ENCODE data around the gene TMEM238L. TPM values are rescaled to one million over a fixed set of nuclear protein-coding genes. Genes with fewer than 3 reads are reported as not detected.

Gene TMEM238L
- total and polyA plus RNA-seq, 2 of the 4 experiments (the other 2 are of a cell fraction), result not detected

DNA sequence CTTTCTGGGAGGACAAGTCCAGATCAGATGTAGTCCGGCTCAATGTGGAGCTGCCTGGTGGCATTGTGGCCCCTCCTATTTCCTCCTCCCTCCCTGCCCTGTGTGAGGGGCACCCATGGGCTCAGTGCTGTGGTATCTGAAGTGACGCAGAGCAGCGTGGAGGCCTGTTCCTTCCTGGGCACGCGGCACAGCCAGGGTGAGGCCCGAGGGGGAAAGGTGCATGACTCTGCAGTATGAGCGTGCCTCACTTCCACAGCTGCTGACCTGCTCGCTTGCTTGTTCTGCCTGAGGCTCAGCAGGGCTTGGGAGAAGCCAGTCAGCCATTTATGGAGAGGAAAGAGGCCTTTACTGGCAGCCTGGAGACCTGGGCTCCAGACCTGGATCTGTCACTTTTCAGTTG lies 11.7 kb downstream of the TMEM238L start:
- Histone ChIP-seq H3K18ac (ENCODE audit: low read depth, low read length) (no peak overlapping the region), H3K4me2 (ENCODE audit: low read depth, low read length) (no peak overlapping the region), H3K9me1 (ENCODE audit: insufficient read depth, low read length) (no peaks in the 10 kb centered on the region), H4K91ac (ENCODE audit: insufficient read depth, low read depth, low read length) (no peak overlapping the region), H2AK9ac (replicated peaks; ENCODE audit: low read depth, low read length, poor library complexity) (no peak overlapping the region), H3K23ac (ENCODE audit: low read depth, low read length) (no peak overlapping the region), H3K56ac (ENCODE audit: extremely low read depth, insufficient read depth, low read length) (no peak overlapping the region), H2BK120ac (ENCODE audit: low read depth, low read length) (no peak overlapping the region), H3K9ac (ENCODE audit: low read depth, low read length) (no peak overlapping the region), H3K4me3 (ENCODE audit: insufficient read depth, low read depth, low read length) (no peak overlapping the region), H4K8ac (ENCODE audit: low read depth in 2 of 2, low read length in 2 of 2) (no peak overlapping the region), H2BK15ac (ENCODE audit: low read depth, low read length) (no peak overlapping the region), H4K20me1 (ENCODE audit: insufficient read depth, low read length) (no peaks in the 10 kb centered on the region), H2AK5ac (ENCODE audit: low read depth, low read length) (no peak overlapping the region), H3K4me1 (ENCODE audit: control insufficient read depth, insufficient read depth, low read length) (no peaks in the 10 kb centered on the region), H2BK5ac (ENCODE audit: low read depth, low read length, poor library complexity, severe bottlenecking) (no peak overlapping the region), H3K9me3 (ENCODE audit: control insufficient read depth, insufficient read depth, low read length) (no peaks in the 10 kb centered on the region), H2AFZ (replicated peaks; ENCODE audit: low read length, poor library complexity) (no peak overlapping the region), H3K4ac (ENCODE audit: low read depth, low read length) (no peak overlapping the region), H2BK20ac (ENCODE audit: low read depth, low read length) (no peak overlapping the region), H3K79me1 (ENCODE audit: low read depth in 1 of 2, low read length in 2 of 2) (no peaks in the 10 kb centered on the region), H3K14ac (replicated peaks; ENCODE audit: low read depth, low read length) (no peak overlapping the region), H4K5ac (ENCODE audit: low read depth, low read length) (no peak overlapping the region), H3K36me3 (ENCODE audit: control insufficient read depth, insufficient read depth, low read length) (no peaks in the 10 kb centered on the region), H3K27me3 (ENCODE audit: control insufficient read depth, insufficient read depth, low read length) (no peaks in the 10 kb centered on the region), H3K27ac (ENCODE audit: insufficient read depth, low read length) (no peak overlapping the region)
- dilution Hi-C loops (cut with HindIII; ENCODE audit: low sequenced_read_pairs, unreplicated experiment) (no loop called here), intact Hi-C loops (cut with micrococcal nuclease) (no loop called here), in situ Hi-C loops (cut with MboI; ENCODE audit: low sequenced_read_pairs) (no loop called here)
- ATAC-seq (ENCODE audit: low read depth) (no peak), DNase-seq (no peak)
- no peak for TF ChIP-seq NFE2L2 (IDR thresholded peaks at IDR 0.05; ENCODE audit: low read depth, low read length)
- TF ChIP-seq, protein P1, sequence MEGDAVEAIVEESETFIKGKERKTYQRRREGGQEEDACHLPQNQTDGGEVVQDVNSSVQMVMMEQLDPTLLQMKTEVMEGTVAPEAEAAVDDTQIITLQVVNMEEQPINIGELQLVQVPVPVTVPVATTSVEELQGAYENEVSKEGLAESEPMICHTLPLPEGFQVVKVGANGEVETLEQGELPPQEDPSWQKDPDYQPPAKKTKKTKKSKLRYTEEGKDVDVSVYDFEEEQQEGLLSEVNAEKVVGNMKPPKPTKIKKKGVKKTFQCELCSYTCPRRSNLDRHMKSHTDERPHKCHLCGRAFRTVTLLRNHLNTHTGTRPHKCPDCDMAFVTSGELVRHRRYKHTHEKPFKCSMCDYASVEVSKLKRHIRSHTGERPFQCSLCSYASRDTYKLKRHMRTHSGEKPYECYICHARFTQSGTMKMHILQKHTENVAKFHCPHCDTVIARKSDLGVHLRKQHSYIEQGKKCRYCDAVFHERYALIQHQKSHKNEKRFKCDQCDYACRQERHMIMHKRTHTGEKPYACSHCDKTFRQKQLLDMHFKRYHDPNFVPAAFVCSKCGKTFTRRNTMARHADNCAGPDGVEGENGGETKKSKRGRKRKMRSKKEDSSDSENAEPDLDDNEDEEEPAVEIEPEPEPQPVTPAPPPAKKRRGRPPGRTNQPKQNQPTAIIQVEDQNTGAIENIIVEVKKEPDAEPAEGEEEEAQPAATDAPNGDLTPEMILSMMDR (conservative IDR thresholded peaks at IDR 0.05; ENCODE audit: low read depth, low read length), result no peak
- TF ChIP-seq, protein P2, sequence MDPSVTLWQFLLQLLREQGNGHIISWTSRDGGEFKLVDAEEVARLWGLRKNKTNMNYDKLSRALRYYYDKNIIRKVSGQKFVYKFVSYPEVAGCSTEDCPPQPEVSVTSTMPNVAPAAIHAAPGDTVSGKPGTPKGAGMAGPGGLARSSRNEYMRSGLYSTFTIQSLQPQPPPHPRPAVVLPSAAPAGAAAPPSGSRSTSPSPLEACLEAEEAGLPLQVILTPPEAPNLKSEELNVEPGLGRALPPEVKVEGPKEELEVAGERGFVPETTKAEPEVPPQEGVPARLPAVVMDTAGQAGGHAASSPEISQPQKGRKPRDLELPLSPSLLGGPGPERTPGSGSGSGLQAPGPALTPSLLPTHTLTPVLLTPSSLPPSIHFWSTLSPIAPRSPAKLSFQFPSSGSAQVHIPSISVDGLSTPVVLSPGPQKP (IDR thresholded peaks at IDR 0.05; ENCODE audit: borderline replicate concordance, low read depth, low read length), result no peak
- no peak for TF ChIP-seq POLR2A (IDR thresholded peaks at IDR 0.05; ENCODE audit: low read depth, low read length)
- no peak for TF ChIP-seq CHD1 (IDR thresholded peaks at IDR 0.05; ENCODE audit: low read depth, low read length)
- TF ChIP-seq CEBPB (IDR thresholded peaks at IDR 0.05; ENCODE audit: low read depth, low read length), result no peak
- TF ChIP-seq MXI1 (IDR thresholded peaks at IDR 0.05; ENCODE audit: borderline replicate concordance, low read depth, low read length), result no peak
- TF ChIP-seq MAFK (IDR thresholded peaks at IDR 0.05; ENCODE audit: low read depth, low read length), result no peak
- no peak for TF ChIP-seq SMC3 (IDR thresholded peaks at IDR 0.05; ENCODE audit: low read depth, low read length)
- TF ChIP-seq RCOR1 (IDR thresholded peaks at IDR 0.05; ENCODE audit: insufficient replicate concordance, low read length), result no peak
- TF ChIP-seq FOS (IDR thresholded peaks at IDR 0.05; ENCODE audit: low read depth, low read length), result no peak
- no peak for TF ChIP-seq BHLHE40 (IDR thresholded peaks at IDR 0.05; ENCODE audit: low read depth, low read length)
- TF ChIP-seq, protein P3, sequence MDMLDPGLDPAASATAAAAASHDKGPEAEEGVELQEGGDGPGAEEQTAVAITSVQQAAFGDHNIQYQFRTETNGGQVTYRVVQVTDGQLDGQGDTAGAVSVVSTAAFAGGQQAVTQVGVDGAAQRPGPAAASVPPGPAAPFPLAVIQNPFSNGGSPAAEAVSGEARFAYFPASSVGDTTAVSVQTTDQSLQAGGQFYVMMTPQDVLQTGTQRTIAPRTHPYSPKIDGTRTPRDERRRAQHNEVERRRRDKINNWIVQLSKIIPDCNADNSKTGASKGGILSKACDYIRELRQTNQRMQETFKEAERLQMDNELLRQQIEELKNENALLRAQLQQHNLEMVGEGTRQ (IDR thresholded peaks at IDR 0.05; ENCODE audit: low read depth, low read length), result no peak
- TF ChIP-seq MAZ (IDR thresholded peaks at IDR 0.05; ENCODE audit: borderline replicate concordance, low read depth, low read length), result no peak
- TF ChIP-seq RAD21 (IDR thresholded peaks at IDR 0.05; ENCODE audit: low read length), result no peak
- no peak for TF ChIP-seq RFX5 (IDR thresholded peaks at IDR 0.05; ENCODE audit: low read depth, low read length)
- WGBS, 2 experiments (ENCODE audit: extremely low coverage in 2 of 2, insufficient read length in 1 of 2), result 75% methylated on average over 5 of the region's 8 CpGs; no CpG with 5 or more reads in 1 of the 2 experiments
- no TSS peak for BruUV-seq (replicated peaks)
- ChIA-PET CTCF (no interaction called here), POLR2A (ENCODE audit: unreplicated experiment) (interaction anchor here (0.6 kb wide), 1 partner anchor 10 kb away, joined by 8 read pairs; no protein-coding TSS in a partner anchor)

All from IMR-90 (cell line).